ENCODE data around the gene ATP9A.

- no peak for TF ChIP-seq CTCF (IDR thresholded peaks at IDR 0.05)
- TF ChIP-seq EZH2phosphoT487 (IDR thresholded peaks at IDR 0.05) = no peak
- TF ChIP-seq EZH2 (IDR thresholded peaks at IDR 0.05) = no peak
These were observed 100.7 kb downstream of the ATP9A start for GRCh38 chr20:51667491-51667890.

Measured in neural progenitor cell (in vitro differentiated cells).